ENCODE measurements around the gene ABHD17B. TPM values are rescaled to one million over a fixed set of nuclear protein-coding genes. Genes with fewer than 3 reads are reported as not detected.

The ABHD17B gene
- polyA plus RNA-seq, 2 of the 4 experiments (the other 2 are of a cell fraction), result 16.6 to 25.3 TPM

DNA sequence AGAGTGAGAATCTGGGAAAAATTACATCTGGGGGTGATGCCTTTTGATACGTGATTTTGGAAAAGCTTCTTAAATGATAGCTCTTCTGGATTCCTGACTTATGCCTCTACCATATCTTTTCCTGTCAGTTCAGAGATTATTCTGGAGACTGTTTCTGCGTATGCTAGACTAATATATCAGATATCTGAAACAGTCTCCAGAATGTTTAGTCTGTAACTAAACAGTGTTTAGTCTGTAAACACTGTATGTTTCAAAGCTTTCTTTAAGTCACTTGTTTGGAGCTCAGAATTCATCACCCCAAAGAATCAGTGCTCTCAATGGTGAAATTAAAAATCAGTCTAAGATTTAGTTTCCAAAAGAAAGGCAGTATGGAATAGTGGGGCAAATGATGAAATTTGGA lies 20.2 kb upstream of the ABHD17B start:
- ATAC-seq (no peak), DNase-seq (ENCODE audit: low read depth in 1 of 2, low spot score in 1 of 2) (no peak), FAIRE-seq (no peak)
- POLR2A ChIA-PET, result interaction anchor here (2.2 kb wide), 1 partner anchor 20 kb away, joined by 6 read pairs; the partner anchor contains the start of genes ABHD17B and C9orf85
- WGBS (ENCODE audit: missing lambda C conversion rate), result 90% methylated on average over 2 of the region's 2 CpGs
- H3K9me3 ChIP-seq, result no peaks in the 10 kb centered on the region
- H3K27ac ChIP-seq, result no peak overlapping the region
- no peak overlapping the region for H3K4me2 ChIP-seq
- H3K4me1 ChIP-seq, result no peaks in the 10 kb centered on the region
- no peak for TF ChIP-seq SREBF2 (IDR thresholded peaks at IDR 0.05)
- TF ChIP-seq EHF (CRISPR knock-in tag; IDR thresholded peaks at IDR 0.05), result no peak
- TF ChIP-seq POLR2AphosphoS2 (conservative IDR thresholded peaks at IDR 0.05; ENCODE audit: low read length), result no peak
- TF ChIP-seq, protein P1, sequence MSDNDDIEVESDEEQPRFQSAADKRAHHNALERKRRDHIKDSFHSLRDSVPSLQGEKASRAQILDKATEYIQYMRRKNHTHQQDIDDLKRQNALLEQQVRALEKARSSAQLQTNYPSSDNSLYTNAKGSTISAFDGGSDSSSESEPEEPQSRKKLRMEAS (IDR thresholded peaks at IDR 0.05), result no peak
- TF ChIP-seq HEYL (CRISPR knock-in tag; IDR thresholded peaks at IDR 0.05), result no peak
- CTCF ChIA-PET, result interaction anchor here (1.3 to 1.9 kb wide), 2 partner anchors 94 to 124 kb away, joined by 3 to 5 read pairs; no protein-coding TSS in a partner anchor
- no peak overlapping the region for H3K4me3 ChIP-seq

GRCh38 chr9:71929791-71930440 lies 18.9 kb upstream of the ABHD17B start:
- ChIA-PET CTCF (no interaction called here), POLR2A (interaction anchor here (2.2 kb wide), 1 partner anchor 19 kb away, joined by 6 read pairs; the partner anchor contains the start of genes ABHD17B and C9orf85)
- no peak overlapping the region for H3K4me2 ChIP-seq
- no peak for TF ChIP-seq MAFK (IDR thresholded peaks at IDR 0.05; ENCODE audit: partially characterized antibody)
- no peak for TF ChIP-seq JUN (IDR thresholded peaks at IDR 0.05)
- no peak for TF ChIP-seq BHLHE40 (IDR thresholded peaks at IDR 0.05; ENCODE audit: low read depth, low read length)
- no peak for TF ChIP-seq CHD4 (IDR thresholded peaks at IDR 0.05; ENCODE audit: borderline replicate concordance)
- no peak for TF ChIP-seq FOSB (CRISPR knock-in tag; IDR thresholded peaks at IDR 0.05)
- no peak for ATAC-seq
- no peak for FAIRE-seq
- H3K4me1 ChIP-seq, result no peaks in the 10 kb centered on the region
- no peak overlapping the region for H3K4me3 ChIP-seq
- H3K9me3 ChIP-seq, result no peaks in the 10 kb centered on the region
- no peak overlapping the region for H3K27ac ChIP-seq
- DNase-seq (ENCODE audit: low read depth in 1 of 2, low spot score in 1 of 2), result no peak
- WGBS (ENCODE audit: missing lambda C conversion rate), result 93% methylated on average over 2 of the region's 2 CpGs

- ChIA-PET CTCF (no interaction called here), POLR2A (interaction anchor here (2.3 kb wide), 1 partner anchor 18 kb away, joined by 6 read pairs; the partner anchor contains the start of genes ABHD17B and C9orf85)
- no peak overlapping the region for H3K4me2 ChIP-seq
- TF ChIP-seq CBX2 (IDR thresholded peaks at IDR 0.05; ENCODE audit: borderline replicate concordance, low read depth) (no peak), MAZ (IDR thresholded peaks at IDR 0.05; ENCODE audit: borderline replicate concordance, low read depth, low read length) (no peak), CBX8 (IDR thresholded peaks at IDR 0.05) (no peak), BHLHE40 (IDR thresholded peaks at IDR 0.05; ENCODE audit: low read depth, low read length) (no peak), HOXB13 (CRISPR knock-in tag; IDR thresholded peaks at IDR 0.05; ENCODE audit: low read depth) (no peak), POLR2AphosphoS2 (conservative IDR thresholded peaks at IDR 0.05; ENCODE audit: low read length) (no peak), JUNB (IDR thresholded peaks at IDR 0.05) (no peak), JUN (IDR thresholded peaks at IDR 0.05) (no peak), BCL3 (IDR thresholded peaks at IDR 0.05) (no peak), CHD4 (IDR thresholded peaks at IDR 0.05; ENCODE audit: borderline replicate concordance) (no peak)
- TF ChIP-seq, protein P2, sequence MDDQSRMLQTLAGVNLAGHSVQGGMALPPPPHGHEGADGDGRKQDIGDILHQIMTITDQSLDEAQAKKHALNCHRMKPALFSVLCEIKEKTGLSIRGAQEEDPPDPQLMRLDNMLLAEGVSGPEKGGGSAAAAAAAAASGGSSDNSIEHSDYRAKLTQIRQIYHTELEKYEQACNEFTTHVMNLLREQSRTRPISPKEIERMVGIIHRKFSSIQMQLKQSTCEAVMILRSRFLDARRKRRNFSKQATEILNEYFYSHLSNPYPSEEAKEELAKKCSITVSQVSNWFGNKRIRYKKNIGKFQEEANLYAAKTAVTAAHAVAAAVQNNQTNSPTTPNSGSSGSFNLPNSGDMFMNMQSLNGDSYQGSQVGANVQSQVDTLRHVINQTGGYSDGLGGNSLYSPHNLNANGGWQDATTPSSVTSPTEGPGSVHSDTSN (IDR thresholded peaks at IDR 0.05), result no peak
- no peak overlapping the region for H3K27ac ChIP-seq
- no peak overlapping the region for H3K4me3 ChIP-seq
- no peak for FAIRE-seq
- WGBS (ENCODE audit: missing lambda C conversion rate), result 95% methylated on average over 2 of the region's 2 CpGs
- H3K4me1 ChIP-seq, result peaks cover 5% of the 10 kb centered on the region; the same call in 1 of the 3 replicates
- H3K9me3 ChIP-seq, result no peaks in the 10 kb centered on the region
- no peak for DNase-seq (ENCODE audit: low read depth in 1 of 2, low spot score in 1 of 2)
- ATAC-seq, result no peak
These were observed 18.2 kb upstream of the ABHD17B start for GRCh38 chr9:71929223-71929622.

GRCh38 chr9:71928806-71929205 lies 17.8 kb upstream of the ABHD17B start:
- H3K4me1 ChIP-seq, result peaks cover 9% of the 10 kb centered on the region; the same call in 1 of the 3 replicates
- no peak overlapping the region for H3K4me3 ChIP-seq
- ATAC-seq (no peak), FAIRE-seq (peak; percentile 18), DNase-seq (ENCODE audit: low read depth in 1 of 2, low spot score in 1 of 2) (no peak)
- no peaks in the 10 kb centered on the region for H3K9me3 ChIP-seq
- 96% methylated on average over 2 of the region's 2 CpGs for WGBS (ENCODE audit: missing lambda C conversion rate)
- CTCF ChIA-PET, result no interaction called here
- TF ChIP-seq CHD2 (IDR thresholded peaks at IDR 0.05; ENCODE audit: low read length, partially characterized antibody) (no peak), BCL3 (IDR thresholded peaks at IDR 0.05) (no peak), HOXA7 (CRISPR knock-in tag; IDR thresholded peaks at IDR 0.05) (no peak), GATA3 (IDR thresholded peaks at IDR 0.05; ENCODE audit: borderline replicate concordance) (no peak), NFE2L2 (conservative IDR thresholded peaks at IDR 0.05; ENCODE audit: low read length) (no peak), NR3C1 (IDR thresholded peaks at IDR 0.05) (no peak)
- POLR2A ChIA-PET, result interaction anchor here (2.3 kb wide), 1 partner anchor 18 kb away, joined by 6 read pairs; the partner anchor contains the start of genes ABHD17B and C9orf85
- H3K27ac ChIP-seq, result no peak overlapping the region
- H3K4me2 ChIP-seq, result no peak overlapping the region

Data from A549 (cell line).